HEK293 (cell line): ENCODE results near the gene CCDC50.

Source experiments
- CTCF ChIA-PET: fragments of 350-600 bp; formaldehyde crosslinking; extraction: SDS; loops from one replicate; lab custom pipeline; 2021; ENCODE audit warnings: antibody characterized with exemption; lab: Yijun Ruan, JAX
- POLR2A ChIA-PET: fragments of 300-600 bp; formaldehyde crosslinking; extraction: SDS; loops from one replicate; lab custom pipeline; 2020; ENCODE audit warnings: antibody characterized with exemption, inconsistent platforms; lab: Yijun Ruan, JAX
- H3K27ac ChIP-seq: fragments of 200-500 bp; sonication (Bioruptor generic); 2 replicates; pipeline ENCODE4 v1.5.1; 2014; ENCODE audit warnings: low read depth, low read length, control low read depth, inconsistent platforms; ENCODE audit errors: extremely low read depth
- H3K36me3 ChIP-seq, 2 experiments: fragments of 200-500 bp in 1 of 2; sonication (Bioruptor generic) in 1 of 2; 1 replicate in 1 of 2; 2 replicates in 1 of 2; pipeline ENCODE4 v1.5.1; 2014 to 2017; ENCODE audit warnings: inconsistent platforms in 2 of 2, low read length in 2 of 2; ENCODE audit not compliant: control insufficient read depth in 2 of 2, insufficient read depth in 1 of 2
- H3K4me1 ChIP-seq: fragments of 200-500 bp; sonication (Bioruptor generic); 2 replicates; pipeline ENCODE4 v1.5.1; 2014; ENCODE audit warnings: mild to moderate bottlenecking, low read length, inconsistent platforms; ENCODE audit not compliant: control insufficient read depth, insufficient read depth
- H3K4me3 ChIP-seq: 2 replicates; pipeline ENCODE4 v1.5.1; 2011; ENCODE audit warnings: low read depth, mild to moderate bottlenecking, control low read depth, low read length, moderate library complexity
- H3K9me3 ChIP-seq: fragments of 200-500 bp; sonication (Bioruptor generic); 2 replicates; pipeline ENCODE4 v1.5.1; 2014; ENCODE audit warnings: low read depth, low read length, inconsistent platforms; ENCODE audit not compliant: control insufficient read depth, insufficient read depth
- GLI4 ChIP-seq: fragments of 450-650 bp; formaldehyde crosslinking; IDR thresholded peaks from 2 replicates; pipeline ENCODE4 v1.5.1; 2016; ENCODE audit warnings: missing biosample characterization, missing genetic modification characterization
- IKZF3 ChIP-seq: fragments of 450-650 bp; IDR thresholded peaks from 2 replicates; pipeline ENCODE4 v1.5.0; 2018; ENCODE audit warnings: missing biosample characterization, mild to moderate bottlenecking, missing genetic modification characterization, moderate library complexity
- RBAK ChIP-seq: fragments of 450-650 bp; formaldehyde crosslinking; IDR thresholded peaks from 2 replicates; pipeline ENCODE4 v1.5.1; 2016; ENCODE audit warnings: missing biosample characterization, missing genetic modification characterization
- WT1 ChIP-seq: fragments of 450-650 bp; formaldehyde crosslinking; IDR thresholded peaks from 2 replicates; pipeline ENCODE4 v1.5.1; 2016; ENCODE audit warnings: missing biosample characterization, missing genetic modification characterization
- YY1 ChIP-seq: fragments of 450-650 bp; formaldehyde crosslinking; IDR thresholded peaks from 2 replicates; pipeline ENCODE4 v1.5.1; 2018; ENCODE audit warnings: missing biosample characterization, missing genetic modification characterization
- YY2 ChIP-seq: fragments of 450-650 bp; formaldehyde crosslinking; IDR thresholded peaks from 2 replicates; pipeline ENCODE4 v1.5.1; 2016; ENCODE audit warnings: missing biosample characterization, missing genetic modification characterization
- ZBTB20 ChIP-seq: fragments of 450-650 bp; formaldehyde crosslinking; IDR thresholded peaks from 2 replicates; pipeline ENCODE4 v1.5.1; 2016; ENCODE audit warnings: missing biosample characterization, missing genetic modification characterization
- ZBTB8A ChIP-seq: fragments of 450-650 bp; formaldehyde crosslinking; IDR thresholded peaks from 2 replicates; pipeline ENCODE4 v1.5.1; 2016; ENCODE audit warnings: missing biosample characterization, missing genetic modification characterization
- ZIC2 ChIP-seq: fragments of 450-650 bp; formaldehyde crosslinking; IDR thresholded peaks from 2 replicates; pipeline ENCODE4 v1.5.1; 2016; ENCODE audit warnings: missing biosample characterization, missing genetic modification characterization
- ZNF202 ChIP-seq: fragments of 450-650 bp; formaldehyde crosslinking; IDR thresholded peaks from 2 replicates; pipeline ENCODE4 v1.5.1; 2016; ENCODE audit warnings: missing biosample characterization, missing genetic modification characterization, borderline replicate concordance
- ZNF211 ChIP-seq: fragments of 450-650 bp; formaldehyde crosslinking; IDR thresholded peaks from 2 replicates; pipeline ENCODE4 v1.5.1; 2016; ENCODE audit warnings: low read depth, missing biosample characterization, missing genetic modification characterization
- ZNF214 ChIP-seq: fragments of 450-650 bp; formaldehyde crosslinking; IDR thresholded peaks from 2 replicates; pipeline ENCODE4 v1.5.1; 2017; ENCODE audit warnings: missing biosample characterization, mild to moderate bottlenecking, missing genetic modification characterization, borderline replicate concordance
- ZNF366 ChIP-seq: fragments of 450-650 bp; formaldehyde crosslinking; conservative IDR thresholded peaks from 2 replicates; pipeline ENCODE4 v1.5.1; 2016; ENCODE audit warnings: missing biosample characterization, missing genetic modification characterization
- ZNF473 ChIP-seq: fragments of 450-650 bp; formaldehyde crosslinking; IDR thresholded peaks from 2 replicates; pipeline ENCODE4 v1.5.1; 2017; ENCODE audit warnings: missing biosample characterization, missing genetic modification characterization
- ZNF571 ChIP-seq: fragments of 450-650 bp; formaldehyde crosslinking; IDR thresholded peaks from 2 replicates; pipeline ENCODE4 v1.5.0; 2017; ENCODE audit warnings: missing biosample characterization, missing genetic modification characterization
- ZNF623 ChIP-seq: fragments of 450-650 bp; formaldehyde crosslinking; IDR thresholded peaks from 2 replicates; pipeline ENCODE4 v1.5.1; 2016; ENCODE audit warnings: missing biosample characterization, missing genetic modification characterization
- ZNF664 ChIP-seq: fragments of 450-650 bp; formaldehyde crosslinking; IDR thresholded peaks from 2 replicates; pipeline ENCODE4 v1.5.1; 2016; ENCODE audit warnings: missing biosample characterization, missing genetic modification characterization
- ZXDB ChIP-seq: fragments of 450-650 bp; formaldehyde crosslinking; IDR thresholded peaks from 2 replicates; pipeline ENCODE4 v1.5.1; 2016; ENCODE audit warnings: missing biosample characterization, missing genetic modification characterization
- TF ChIP-seq, protein P1 (sequence below): fragments of 450-650 bp; formaldehyde crosslinking; IDR thresholded peaks from 2 replicates; pipeline ENCODE4 v1.5.1; 2016; ENCODE audit warnings: missing biosample characterization, missing genetic modification characterization
- TF ChIP-seq, protein P2 (sequence below): fragments of 450-650 bp; formaldehyde crosslinking; IDR thresholded peaks from 2 replicates; pipeline ENCODE4 v1.5.1; 2016; ENCODE audit warnings: missing biosample characterization, missing genetic modification characterization
- TF ChIP-seq, protein P3 (sequence below): fragments of 450-650 bp; formaldehyde crosslinking; IDR thresholded peaks from 2 replicates; pipeline ENCODE4 v1.5.1; 2016; ENCODE audit warnings: missing biosample characterization, missing genetic modification characterization, low read depth
- TF ChIP-seq, protein P4 (sequence below): fragments of 450-650 bp; IDR thresholded peaks from 2 replicates; pipeline ENCODE4 v1.5.1; 2018; ENCODE audit warnings: missing biosample characterization, missing genetic modification characterization

The CCDC50 gene

DNA sequence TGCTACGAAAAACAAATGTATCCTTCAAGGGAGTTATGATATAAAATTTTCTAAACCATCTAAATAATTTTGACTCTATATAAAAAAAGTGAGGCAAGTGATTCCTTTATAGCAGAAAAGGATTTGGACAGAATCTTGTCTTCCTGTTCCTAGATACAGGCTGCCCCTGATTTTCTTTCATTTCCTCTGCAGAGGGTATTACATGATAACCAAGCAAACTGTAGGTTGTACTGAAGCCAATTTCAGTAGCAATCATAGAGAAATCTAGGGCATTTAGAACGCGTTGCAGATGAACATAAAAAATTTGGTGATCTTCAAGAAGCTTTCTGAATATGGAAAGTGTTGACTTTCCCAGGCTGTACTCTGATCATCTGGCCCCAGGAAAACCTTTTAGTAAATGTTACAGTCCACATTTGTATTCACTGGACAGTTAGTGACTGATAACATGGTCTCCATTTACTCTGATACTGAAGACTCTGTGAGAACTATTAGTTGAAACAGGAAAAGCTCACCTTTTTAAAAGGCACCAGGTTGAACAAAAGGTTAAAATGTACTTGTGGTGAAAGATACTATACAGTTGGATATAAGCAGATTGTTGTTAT, 10.2 kb downstream of the CCDC50 start:
- peaks cover 38% of the 10 kb centered on the region for H3K4me1 ChIP-seq
- POLR2A ChIA-PET = no interaction called here
- no peak overlapping the region for H3K27ac ChIP-seq
- H3K9me3 ChIP-seq = no peaks in the 10 kb centered on the region
- CTCF ChIA-PET = no interaction called here
- H3K36me3 ChIP-seq = no peaks in the 10 kb centered on the region
- H3K4me3 ChIP-seq = no peak overlapping the region
- TF ChIP-seq IKZF3 = no peak
- no peak for TF ChIP-seq ZNF214 (tag by site-specific recombination)
- TF ChIP-seq ZNF366 (tag by site-specific recombination) = no peak
- no peak for TF ChIP-seq ZNF473 (tag by site-specific recombination)
- no peak for TF ChIP-seq ZNF202 (tag by site-specific recombination)
- TF ChIP-seq ZIC2 (tag by site-specific recombination) = no peak
- TF ChIP-seq ZNF623 (tag by site-specific recombination) = no peak
- TF ChIP-seq ZNF211 = no peak
- no peak for TF ChIP-seq RBAK
- no peak for TF ChIP-seq WT1 (tag by site-specific recombination)
- TF ChIP-seq, protein P1, sequence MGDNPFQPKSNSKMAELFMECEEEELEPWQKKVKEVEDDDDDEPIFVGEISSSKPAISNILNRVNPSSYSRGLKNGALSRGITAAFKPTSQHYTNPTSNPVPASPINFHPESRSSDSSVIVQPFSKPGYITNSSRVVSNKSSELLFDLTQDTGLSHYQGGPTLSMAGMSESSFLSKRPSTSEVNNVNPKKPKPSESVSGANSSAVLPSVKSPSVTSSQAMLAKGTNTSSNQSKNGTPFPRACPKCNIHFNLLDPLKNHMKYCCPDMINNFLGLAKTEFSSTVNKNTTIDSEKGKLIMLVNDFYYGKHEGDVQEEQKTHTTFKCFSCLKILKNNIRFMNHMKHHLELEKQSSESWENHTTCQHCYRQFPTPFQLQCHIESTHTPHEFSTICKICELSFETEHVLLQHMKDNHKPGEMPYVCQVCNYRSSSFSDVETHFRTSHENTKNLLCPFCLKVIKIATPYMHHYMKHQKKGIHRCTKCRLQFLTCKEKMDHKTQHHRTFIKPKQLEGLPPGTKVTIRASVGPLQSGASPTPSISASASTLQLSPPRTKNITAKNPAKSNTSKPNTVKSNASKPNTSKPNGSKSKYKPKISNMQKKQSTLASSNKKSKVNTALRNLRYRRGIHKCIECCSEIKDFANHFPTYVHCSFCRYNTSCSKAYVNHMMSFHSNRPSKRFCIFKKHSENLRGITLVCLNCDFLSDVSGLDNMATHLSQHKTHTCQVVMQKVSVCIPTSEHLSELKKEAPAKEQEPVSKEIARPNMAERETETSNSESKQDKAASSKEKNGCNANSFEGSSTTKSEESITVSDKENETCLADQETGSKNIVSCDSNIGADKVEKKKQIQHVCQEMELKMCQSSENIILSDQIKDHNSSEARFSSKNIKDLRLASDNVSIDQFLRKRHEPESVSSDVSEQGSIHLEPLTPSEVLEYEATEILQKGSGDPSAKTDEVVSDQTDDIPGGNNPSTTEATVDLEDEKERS (tag by site-specific recombination) = no peak
- TF ChIP-seq YY1 (tag by site-specific recombination) = no peak
- no peak for TF ChIP-seq ZNF571 (tag by site-specific recombination)
- no peak for TF ChIP-seq ZBTB20 (tag by site-specific recombination)
- TF ChIP-seq, protein P2, sequence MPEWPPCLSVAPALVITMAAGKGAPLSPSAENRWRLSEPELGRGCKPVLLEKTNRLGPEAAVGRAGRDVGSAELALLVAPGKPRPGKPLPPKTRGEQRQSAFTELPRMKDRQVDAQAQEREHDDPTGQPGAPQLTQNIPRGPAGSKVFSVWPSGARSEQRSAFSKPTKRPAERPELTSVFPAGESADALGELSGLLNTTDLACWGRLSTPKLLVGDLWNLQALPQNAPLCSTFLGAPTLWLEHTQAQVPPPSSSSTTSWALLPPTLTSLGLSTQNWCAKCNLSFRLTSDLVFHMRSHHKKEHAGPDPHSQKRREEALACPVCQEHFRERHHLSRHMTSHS (tag by site-specific recombination) = no peak
- TF ChIP-seq YY2 (tag by site-specific recombination) = no peak
- no peak for TF ChIP-seq GLI4 (tag by site-specific recombination)
- TF ChIP-seq ZXDB (tag by site-specific recombination) = no peak
- TF ChIP-seq, protein P3, sequence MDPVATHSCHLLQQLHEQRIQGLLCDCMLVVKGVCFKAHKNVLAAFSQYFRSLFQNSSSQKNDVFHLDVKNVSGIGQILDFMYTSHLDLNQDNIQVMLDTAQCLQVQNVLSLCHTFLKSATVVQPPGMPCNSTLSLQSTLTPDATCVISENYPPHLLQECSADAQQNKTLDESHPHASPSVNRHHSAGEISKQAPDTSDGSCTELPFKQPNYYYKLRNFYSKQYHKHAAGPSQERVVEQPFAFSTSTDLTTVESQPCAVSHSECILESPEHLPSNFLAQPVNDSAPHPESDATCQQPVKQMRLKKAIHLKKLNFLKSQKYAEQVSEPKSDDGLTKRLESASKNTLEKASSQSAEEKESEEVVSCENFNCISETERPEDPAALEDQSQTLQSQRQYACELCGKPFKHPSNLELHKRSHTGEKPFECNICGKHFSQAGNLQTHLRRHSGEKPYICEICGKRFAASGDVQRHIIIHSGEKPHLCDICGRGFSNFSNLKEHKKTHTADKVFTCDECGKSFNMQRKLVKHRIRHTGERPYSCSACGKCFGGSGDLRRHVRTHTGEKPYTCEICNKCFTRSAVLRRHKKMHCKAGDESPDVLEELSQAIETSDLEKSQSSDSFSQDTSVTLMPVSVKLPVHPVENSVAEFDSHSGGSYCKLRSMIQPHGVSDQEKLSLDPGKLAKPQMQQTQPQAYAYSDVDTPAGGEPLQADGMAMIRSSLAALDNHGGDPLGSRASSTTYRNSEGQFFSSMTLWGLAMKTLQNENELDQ (tag by site-specific recombination) = no peak
- no peak for TF ChIP-seq ZNF664

DNA sequence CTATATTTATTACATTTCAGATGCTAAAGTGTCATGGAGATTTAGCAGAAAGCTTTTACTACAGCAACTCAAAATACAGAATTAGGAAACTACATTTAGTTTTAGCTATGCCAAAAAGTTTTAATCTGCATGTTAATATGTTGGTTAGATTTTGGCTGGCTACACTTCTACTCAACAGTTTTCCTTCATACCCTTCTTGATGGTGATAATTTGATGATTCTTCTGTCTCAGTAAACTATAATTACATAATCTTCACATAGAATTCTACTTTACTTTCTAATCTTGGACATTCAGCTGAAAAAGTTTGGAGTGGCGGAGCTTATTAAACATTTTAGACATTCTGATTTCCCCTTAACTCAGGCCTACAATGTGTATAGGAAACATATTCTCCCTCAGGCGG, 11.2 kb downstream of the CCDC50 start:
- POLR2A ChIA-PET = no interaction called here
- Histone ChIP-seq H3K36me3 (no peaks in the 10 kb centered on the region), H3K27ac (no peak overlapping the region), H3K4me1 (peaks cover 38% of the 10 kb centered on the region), H3K4me3 (no peak overlapping the region), H3K9me3 (no peaks in the 10 kb centered on the region)
- CTCF ChIA-PET = no interaction called here
- no peak for TF ChIP-seq ZBTB8A (tag by site-specific recombination)
- TF ChIP-seq, protein P4, sequence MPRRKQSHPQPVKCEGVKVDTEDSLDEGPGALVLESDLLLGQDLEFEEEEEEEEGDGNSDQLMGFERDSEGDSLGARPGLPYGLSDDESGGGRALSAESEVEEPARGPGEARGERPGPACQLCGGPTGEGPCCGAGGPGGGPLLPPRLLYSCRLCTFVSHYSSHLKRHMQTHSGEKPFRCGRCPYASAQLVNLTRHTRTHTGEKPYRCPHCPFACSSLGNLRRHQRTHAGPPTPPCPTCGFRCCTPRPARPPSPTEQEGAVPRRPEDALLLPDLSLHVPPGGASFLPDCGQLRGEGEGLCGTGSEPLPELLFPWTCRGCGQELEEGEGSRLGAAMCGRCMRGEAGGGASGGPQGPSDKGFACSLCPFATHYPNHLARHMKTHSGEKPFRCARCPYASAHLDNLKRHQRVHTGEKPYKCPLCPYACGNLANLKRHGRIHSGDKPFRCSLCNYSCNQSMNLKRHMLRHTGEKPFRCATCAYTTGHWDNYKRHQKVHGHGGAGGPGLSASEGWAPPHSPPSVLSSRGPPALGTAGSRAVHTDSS = no peak
